HG03575 (cell line): Measurements from ENCODE around the gene CBL.

Experiments
- ATAC-seq: cut with Tn5 transposase; IDR thresholded peaks from one replicate; pipeline ENCODE4 v1.9.1; 2021; ENCODE audit not compliant: unreplicated experiment, insufficient number of reproducible peaks, low FRiP score; ENCODE audit errors: extremely low read depth

CBL gene

DNA sequence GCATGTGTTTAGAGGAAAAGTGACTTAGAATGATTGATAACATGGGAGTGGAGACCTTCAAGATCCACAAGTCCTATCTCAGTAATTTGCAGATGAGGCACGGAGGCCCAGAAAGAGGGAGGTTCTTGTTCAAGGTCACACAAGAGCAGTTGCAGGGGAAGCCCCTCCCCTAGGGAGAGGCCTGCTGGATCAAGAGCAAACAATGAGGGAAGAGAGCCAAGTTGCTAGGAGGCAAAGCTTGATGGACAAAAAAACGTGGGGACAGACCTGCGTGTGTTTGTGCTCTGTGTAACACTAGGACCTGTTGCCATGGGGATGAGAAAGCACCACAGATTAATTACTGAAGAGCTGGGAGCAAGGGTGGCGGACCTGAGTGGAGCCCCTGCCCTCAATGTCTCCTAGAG is 146.7 kb downstream of the CBL start:
- no peak for ATAC-seq

DNA sequence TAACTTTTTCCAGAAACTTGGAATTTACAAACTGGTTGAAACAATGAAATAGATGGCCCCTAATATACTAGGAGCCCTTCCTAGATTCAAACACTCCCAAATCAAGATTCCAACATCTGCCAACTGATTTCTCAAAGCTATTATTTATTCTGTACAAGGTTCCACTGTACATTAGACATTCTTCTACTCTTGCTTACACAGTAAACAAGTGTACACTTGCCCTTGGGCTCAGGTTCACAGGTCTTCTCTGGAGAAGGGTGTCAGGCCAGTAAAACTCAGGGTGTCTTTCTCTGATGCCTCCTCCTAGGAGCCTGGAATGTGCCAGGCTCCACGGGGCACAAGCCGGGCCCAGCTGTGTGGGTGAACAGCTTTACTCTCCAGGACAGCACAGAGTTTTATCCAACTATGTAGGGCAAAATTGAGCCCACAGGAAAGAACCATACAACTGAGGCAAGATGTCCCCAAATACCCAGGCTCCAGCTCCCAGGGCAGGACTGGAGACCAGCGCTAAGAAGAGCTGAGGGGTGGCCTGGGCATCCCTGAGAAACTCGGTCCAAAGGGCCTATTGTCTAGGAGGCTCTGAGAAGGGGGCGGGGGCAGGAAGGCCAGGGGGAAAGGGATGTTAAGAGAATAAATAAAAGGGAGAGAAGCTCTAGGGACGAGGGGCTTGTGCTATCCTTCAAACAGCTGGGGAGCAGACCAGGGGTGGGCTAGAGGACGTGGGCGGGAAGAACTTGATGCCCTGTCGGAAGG is 149.1 kb downstream of the CBL start:
- no peak for ATAC-seq

DNA sequence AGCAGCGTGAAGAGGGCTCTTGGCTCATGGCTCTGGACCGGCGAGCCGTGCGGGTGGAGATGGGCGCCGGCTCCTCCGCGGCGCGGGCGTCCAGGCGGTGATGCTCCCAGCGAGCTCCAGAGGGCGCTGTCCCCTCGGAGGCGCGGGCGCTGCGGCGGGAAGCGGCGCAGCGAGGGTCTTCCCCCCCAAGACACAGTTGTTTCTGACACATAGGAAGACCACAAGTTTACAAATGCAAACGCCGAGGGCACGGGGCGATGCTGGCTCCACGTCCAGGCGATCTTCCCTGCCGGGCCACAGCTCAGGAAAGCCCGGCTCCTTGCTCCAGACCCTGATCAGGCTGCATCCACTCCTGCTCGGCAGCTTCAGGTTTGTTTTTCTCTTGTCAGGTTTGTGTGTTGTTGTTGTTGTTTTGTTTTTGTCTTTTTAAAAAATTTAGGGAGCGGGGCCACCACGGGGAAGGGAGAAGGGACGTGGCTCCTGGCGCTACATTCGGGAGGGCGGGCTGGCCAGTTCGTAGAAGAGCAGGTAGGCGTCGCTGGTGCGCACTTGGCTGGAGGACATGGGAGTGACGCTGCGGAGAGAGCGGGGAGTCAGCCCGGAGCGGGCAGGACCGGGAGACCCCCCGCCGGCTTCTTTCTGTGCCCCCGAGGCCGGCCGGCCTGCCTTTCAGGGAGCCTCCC is 150.4 kb downstream of the CBL start:
- ATAC-seq = no peak

DNA sequence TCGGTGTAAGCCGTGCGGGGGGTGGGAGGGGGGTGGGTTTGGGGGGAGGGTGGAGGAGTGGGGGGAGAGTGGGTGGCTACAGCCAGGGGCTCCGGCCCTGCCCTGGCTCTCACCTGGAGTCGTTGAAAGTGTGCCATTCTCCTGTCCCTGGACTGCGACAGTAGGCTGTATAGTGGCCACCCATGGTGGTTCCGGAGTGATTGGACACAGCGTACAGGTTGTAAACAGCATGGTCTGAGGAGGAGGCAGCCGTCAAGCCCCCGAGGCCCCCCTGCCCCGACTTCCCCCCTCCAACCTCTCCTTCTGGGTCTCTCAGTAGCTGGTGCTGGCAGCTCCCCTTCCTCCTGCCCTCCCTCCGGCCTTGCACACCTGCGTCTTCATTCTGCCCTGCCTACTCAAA is 150.9 kb downstream of the CBL start:
- ATAC-seq = no peak
